Panc1 (cell line): Measurements from ENCODE around the gene MPRIP.

Experiments
- POLR2AphosphoS5 ChIP-seq: IDR thresholded peaks from 2 replicates; pipeline ENCODE4 v1.6.1; 2012; ENCODE audit warnings: mild to moderate bottlenecking, low read depth, low read length, moderate library complexity
- REST ChIP-seq, 2 experiments: IDR thresholded peaks; 2 replicates each; pipeline ENCODE4 v1.6.1; 2011 to 2012; ENCODE audit warnings: low read depth in 2 of 2, control low read depth in 1 of 2, low read length in 1 of 2, mild to moderate bottlenecking in 1 of 2, moderate library complexity in 1 of 2; ENCODE audit not compliant: insufficient read depth in 1 of 2
- TCF7L2 ChIP-seq: IDR thresholded peaks from 2 replicates; pipeline ENCODE4 v1.6.1; 2011; ENCODE audit warnings: mild to moderate bottlenecking, low read depth, low read length, inconsistent platforms
- TF ChIP-seq, protein P1 (sequence below): fragments of 450-650 bp; IDR thresholded peaks from 2 replicates; pipeline ENCODE4 v1.5.1; 2017; ENCODE audit warnings: mild to moderate bottlenecking

- TF ChIP-seq, protein P1, sequence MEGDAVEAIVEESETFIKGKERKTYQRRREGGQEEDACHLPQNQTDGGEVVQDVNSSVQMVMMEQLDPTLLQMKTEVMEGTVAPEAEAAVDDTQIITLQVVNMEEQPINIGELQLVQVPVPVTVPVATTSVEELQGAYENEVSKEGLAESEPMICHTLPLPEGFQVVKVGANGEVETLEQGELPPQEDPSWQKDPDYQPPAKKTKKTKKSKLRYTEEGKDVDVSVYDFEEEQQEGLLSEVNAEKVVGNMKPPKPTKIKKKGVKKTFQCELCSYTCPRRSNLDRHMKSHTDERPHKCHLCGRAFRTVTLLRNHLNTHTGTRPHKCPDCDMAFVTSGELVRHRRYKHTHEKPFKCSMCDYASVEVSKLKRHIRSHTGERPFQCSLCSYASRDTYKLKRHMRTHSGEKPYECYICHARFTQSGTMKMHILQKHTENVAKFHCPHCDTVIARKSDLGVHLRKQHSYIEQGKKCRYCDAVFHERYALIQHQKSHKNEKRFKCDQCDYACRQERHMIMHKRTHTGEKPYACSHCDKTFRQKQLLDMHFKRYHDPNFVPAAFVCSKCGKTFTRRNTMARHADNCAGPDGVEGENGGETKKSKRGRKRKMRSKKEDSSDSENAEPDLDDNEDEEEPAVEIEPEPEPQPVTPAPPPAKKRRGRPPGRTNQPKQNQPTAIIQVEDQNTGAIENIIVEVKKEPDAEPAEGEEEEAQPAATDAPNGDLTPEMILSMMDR: no peak
- no peak for TF ChIP-seq REST (IDR thresholded peaks at IDR 0.05; ENCODE audit: insufficient read depth in 1 of 2, low read depth in 2 of 2, low read length in 1 of 2)
- TF ChIP-seq POLR2AphosphoS5: no peak
- TF ChIP-seq TCF7L2: no peak
These were observed 40.6 kb downstream of the MPRIP start for GRCh38 chr17:17082878-17083277.
